ENCODE data around the gene MPL.
"Not testable (repeated sequence)": the region's sequence is repeated elsewhere in the genome, so short reads cannot be mapped to it uniquely, and the experiment has no call there.

The MPL gene

GRCh38 chr1:43392702-43393101 lies 55.1 kb downstream of the MPL start:
- no peak for DNase-seq (ENCODE audit: extremely low read depth, low read depth)
- TF ChIP-seq, protein P1, sequence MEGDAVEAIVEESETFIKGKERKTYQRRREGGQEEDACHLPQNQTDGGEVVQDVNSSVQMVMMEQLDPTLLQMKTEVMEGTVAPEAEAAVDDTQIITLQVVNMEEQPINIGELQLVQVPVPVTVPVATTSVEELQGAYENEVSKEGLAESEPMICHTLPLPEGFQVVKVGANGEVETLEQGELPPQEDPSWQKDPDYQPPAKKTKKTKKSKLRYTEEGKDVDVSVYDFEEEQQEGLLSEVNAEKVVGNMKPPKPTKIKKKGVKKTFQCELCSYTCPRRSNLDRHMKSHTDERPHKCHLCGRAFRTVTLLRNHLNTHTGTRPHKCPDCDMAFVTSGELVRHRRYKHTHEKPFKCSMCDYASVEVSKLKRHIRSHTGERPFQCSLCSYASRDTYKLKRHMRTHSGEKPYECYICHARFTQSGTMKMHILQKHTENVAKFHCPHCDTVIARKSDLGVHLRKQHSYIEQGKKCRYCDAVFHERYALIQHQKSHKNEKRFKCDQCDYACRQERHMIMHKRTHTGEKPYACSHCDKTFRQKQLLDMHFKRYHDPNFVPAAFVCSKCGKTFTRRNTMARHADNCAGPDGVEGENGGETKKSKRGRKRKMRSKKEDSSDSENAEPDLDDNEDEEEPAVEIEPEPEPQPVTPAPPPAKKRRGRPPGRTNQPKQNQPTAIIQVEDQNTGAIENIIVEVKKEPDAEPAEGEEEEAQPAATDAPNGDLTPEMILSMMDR (IDR thresholded peaks at IDR 0.05; ENCODE audit: low read depth, low read length, missing control alignments) = no peak
- no peak overlapping the region for H3K4me3 ChIP-seq (replicated peaks; ENCODE audit: low read depth, low read length)

DNA sequence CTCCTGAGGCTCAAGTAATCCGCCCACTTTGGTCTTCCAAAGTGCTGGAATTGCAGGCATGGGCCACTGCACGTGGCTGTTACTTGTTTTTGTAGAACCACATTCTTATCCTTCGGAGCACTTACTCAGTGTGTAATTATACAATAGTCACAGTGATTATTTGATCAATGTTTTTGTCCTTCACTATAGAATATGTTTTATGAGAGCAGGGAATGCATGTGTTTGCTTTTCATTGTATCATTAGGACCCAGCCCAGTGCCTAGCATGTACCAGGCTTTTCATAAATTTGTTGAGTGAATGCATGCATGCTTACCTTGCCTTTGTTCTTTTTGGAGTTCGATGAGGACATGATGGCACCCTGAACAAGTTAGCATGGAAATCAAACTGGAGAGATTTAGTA lies 57.9 kb downstream of the MPL start:
- no peak for DNase-seq (ENCODE audit: extremely low read depth, low read depth)
- TF ChIP-seq, protein P1 (IDR thresholded peaks at IDR 0.05; ENCODE audit: low read depth, low read length, missing control alignments) = no peak
- no peak overlapping the region for H3K4me3 ChIP-seq (replicated peaks; ENCODE audit: low read depth, low read length)

- TF ChIP-seq, protein P1 (IDR thresholded peaks at IDR 0.05; ENCODE audit: low read depth, low read length, missing control alignments) = no peak
- H3K4me3 ChIP-seq (replicated peaks; ENCODE audit: low read depth, low read length) = no peak overlapping the region
- DNase-seq (ENCODE audit: extremely low read depth, low read depth) = no peak
Observed at GRCh38 chr1:43396059-43396458, 58.4 kb downstream of the MPL start.

DNA sequence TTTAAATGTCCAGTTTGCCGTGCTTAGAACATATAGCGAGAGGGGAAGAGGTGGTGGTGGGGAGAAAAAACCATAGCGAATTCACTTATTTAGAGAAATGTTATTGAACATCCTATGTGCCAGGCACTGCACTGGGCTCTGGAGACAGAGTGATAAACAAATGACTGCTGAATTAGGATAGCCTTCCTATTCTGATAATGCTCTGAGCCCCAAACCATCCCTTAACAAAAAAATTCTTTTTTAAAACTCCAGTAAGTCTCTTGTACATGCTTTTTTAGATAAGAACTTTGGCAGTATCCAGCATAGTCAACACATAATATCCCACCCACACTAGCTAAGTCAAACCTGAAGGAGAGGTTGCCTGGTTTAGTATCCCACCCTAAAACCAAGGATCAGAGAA lies 60.6 kb downstream of the MPL start:
- H3K4me3 ChIP-seq (replicated peaks; ENCODE audit: low read depth, low read length) = no peak overlapping the region
- TF ChIP-seq, protein P1 (IDR thresholded peaks at IDR 0.05; ENCODE audit: low read depth, low read length, missing control alignments) = no peak
- no peak for DNase-seq (ENCODE audit: extremely low read depth, low read depth)

DNA sequence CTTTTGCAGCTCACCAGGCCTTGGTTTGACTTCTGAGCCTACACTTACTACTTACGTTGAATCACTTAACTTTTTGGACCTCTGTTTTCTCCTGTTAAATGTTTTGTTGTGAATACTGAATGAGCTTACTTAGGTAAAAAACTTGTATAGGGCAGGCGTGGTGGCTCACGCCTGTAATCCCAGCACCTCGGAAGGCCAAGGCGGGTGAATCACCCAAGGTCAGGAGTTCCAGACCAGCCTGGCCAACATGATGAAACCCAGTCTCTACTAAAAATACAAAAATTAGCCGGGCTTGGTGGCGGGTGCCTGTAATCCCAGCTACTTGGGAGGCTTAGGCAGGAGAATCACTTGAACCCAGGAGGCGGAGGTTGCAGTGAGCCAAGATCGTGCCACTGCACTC lies 62.8 kb downstream of the MPL start:
- H3K4me3 ChIP-seq (replicated peaks; ENCODE audit: low read depth, low read length); DNase-seq (ENCODE audit: extremely low read depth, low read depth): not testable (repeated sequence)

DNA sequence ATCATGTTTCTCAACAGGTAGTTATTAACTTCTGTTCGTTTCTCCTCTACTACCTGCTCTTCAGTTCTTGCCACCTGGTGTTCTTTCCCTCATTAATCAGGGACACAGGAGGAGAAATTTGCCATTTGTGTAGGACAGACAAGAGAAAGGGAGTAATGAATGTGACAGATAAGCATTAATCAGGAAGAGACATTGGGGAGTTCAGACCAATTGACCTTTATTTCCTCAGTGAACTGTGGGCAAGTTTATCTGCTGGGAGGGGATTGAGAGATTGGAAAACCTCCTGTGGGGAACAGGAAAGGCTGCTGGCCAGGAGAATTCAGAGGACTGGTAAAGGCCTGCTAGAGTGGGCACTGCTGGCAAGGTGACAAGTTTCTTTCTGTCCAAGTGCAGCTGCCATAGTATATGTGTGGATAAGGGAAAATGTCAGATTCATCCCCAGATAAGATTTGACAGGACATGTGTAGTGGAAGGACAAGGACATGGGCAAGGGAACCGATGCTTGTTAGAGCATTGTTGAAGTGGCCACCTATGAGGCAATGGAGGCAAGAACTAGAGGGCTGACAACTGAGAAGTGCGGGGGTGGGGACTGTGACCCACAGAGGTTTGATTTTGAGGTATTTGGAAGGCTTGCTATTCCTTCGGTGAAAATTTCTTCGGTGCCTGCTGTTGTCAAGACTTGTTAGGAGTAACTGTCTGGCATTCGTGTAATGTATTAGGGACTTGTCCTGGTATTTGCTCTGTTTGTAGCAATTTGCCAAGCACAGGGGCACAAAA lies 64.7 kb downstream of the MPL start:
- no peak for DNase-seq (ENCODE audit: extremely low read depth, low read depth)
- H3K4me3 ChIP-seq (replicated peaks; ENCODE audit: low read depth, low read length) = no peak overlapping the region
- TF ChIP-seq, protein P1 (IDR thresholded peaks at IDR 0.05; ENCODE audit: low read depth, low read length, missing control alignments) = no peak
